WI38 (cell line): ENCODE results near the gene ANTXR1.
A peak's percentile ranks its signal among the peaks of the same experiment; 100 is the strongest.

Experiments used
- H3K4me3 ChIP-seq: 2 replicates; pipeline ENCODE4 v1.5.1; 2011; ENCODE audit warnings: low read depth, mild to moderate bottlenecking, control low read depth, low read length
- TF ChIP-seq, protein P1 (sequence below): IDR thresholded peaks from 2 replicates; pipeline ENCODE4 v1.5.1; 2012; ENCODE audit warnings: low read depth, mild to moderate bottlenecking, control low read depth, low read length

Gene ANTXR1

DNA sequence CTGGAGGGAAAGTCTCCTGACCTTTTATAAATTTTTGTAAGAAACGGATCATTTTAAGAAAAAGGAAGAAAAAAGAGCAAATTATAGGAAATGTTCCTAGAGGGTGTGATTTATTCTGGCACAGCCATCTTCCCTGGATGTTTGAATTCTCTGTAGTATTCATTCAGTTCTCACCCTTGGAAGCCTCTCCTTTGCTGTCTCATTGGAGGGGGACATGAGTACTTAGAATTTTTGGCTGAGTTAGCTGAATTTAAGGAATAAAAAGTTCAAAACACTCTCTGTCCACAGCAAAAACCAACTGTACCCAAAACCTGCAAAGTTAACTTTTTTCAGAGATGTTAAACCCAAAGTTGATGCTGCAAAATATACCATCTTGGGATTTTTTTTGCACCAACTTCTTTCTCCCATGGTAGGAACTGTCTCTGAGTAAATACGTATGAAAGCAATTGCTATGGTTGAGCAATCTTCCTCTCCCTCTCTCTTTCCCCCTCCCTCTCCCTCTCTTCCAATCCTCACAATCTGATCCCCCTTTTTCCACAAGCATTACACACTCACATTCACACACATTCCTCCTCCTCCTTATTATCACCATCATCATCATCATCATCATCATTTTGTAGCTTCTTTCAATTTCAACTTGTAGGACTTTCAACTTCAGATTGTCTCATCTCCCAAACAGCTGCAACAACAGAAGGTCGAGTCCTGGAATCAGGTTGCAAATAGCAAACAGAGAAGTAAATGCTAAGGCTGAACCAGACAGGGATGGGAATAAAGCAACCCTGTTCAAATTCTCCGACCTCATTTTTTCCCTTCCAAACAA lies 190.4 kb downstream of the ANTXR1 start:
- H3K4me3 ChIP-seq = no peak overlapping the region
- TF ChIP-seq, protein P1, sequence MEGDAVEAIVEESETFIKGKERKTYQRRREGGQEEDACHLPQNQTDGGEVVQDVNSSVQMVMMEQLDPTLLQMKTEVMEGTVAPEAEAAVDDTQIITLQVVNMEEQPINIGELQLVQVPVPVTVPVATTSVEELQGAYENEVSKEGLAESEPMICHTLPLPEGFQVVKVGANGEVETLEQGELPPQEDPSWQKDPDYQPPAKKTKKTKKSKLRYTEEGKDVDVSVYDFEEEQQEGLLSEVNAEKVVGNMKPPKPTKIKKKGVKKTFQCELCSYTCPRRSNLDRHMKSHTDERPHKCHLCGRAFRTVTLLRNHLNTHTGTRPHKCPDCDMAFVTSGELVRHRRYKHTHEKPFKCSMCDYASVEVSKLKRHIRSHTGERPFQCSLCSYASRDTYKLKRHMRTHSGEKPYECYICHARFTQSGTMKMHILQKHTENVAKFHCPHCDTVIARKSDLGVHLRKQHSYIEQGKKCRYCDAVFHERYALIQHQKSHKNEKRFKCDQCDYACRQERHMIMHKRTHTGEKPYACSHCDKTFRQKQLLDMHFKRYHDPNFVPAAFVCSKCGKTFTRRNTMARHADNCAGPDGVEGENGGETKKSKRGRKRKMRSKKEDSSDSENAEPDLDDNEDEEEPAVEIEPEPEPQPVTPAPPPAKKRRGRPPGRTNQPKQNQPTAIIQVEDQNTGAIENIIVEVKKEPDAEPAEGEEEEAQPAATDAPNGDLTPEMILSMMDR = no peak

DNA sequence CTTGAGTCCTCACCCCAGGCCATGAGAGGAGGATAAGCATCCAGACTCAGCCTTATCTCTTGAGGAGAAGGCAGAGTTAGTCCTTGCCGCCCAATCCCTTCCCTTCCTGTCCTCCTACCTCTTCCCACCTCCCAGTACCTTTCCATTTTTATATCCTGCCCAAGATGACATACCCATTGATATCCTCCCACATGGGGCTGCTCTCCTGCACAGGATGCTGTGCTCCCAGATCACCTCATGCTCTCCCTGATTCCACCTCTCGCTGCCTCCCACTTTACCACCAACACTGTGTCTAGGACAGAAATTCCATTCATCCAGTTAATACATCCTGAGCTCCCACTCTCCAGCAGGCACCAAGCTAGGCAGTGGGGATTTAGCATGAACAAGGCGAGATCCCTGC lies 191.7 kb downstream of the ANTXR1 start:
- H3K4me3 ChIP-seq = no peak overlapping the region
- TF ChIP-seq, protein P1 = no peak

DNA sequence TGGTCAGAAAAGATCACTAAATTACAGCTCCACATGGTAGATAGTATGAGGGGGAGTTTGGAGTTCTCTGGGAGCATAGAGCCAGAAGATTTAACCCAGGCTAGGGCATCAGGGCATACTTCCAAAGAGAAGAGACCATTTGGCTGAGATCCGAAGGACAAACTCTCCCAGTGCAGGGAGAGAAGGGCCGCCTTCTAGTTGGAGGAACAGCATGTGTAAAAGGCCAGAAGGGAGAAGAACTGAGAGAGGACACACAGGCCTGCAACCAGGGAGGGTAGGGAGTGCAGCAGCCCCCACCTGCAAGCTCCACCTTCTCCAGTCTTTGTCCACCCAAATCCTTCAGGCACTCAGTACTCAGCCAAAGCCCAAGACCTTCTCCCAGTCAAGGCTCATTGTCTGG lies 192.1 kb downstream of the ANTXR1 start:
- TF ChIP-seq, protein P1 = no peak
- H3K4me3 ChIP-seq = no peak overlapping the region

DNA sequence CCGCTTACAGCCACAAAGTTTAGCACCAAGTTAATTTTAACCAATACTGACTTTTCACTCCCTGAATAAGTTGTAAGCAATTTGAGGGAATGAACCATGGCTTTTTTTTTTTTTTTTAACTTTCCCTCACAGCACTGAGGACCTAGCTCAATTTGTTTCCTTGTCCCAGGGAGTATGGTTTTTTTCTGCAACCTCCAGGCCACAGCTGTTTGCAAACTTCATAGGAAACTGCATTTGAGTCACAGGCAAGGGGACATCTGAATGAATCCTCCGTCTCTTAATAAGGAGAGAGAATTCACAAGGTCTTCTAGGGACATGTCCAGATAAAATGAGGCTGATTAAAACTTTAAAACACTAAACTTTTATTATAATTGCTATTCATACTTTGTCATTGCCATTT lies 192.5 kb downstream of the ANTXR1 start:
- H3K4me3 ChIP-seq = no peak overlapping the region
- TF ChIP-seq, protein P1 = no peak

DNA sequence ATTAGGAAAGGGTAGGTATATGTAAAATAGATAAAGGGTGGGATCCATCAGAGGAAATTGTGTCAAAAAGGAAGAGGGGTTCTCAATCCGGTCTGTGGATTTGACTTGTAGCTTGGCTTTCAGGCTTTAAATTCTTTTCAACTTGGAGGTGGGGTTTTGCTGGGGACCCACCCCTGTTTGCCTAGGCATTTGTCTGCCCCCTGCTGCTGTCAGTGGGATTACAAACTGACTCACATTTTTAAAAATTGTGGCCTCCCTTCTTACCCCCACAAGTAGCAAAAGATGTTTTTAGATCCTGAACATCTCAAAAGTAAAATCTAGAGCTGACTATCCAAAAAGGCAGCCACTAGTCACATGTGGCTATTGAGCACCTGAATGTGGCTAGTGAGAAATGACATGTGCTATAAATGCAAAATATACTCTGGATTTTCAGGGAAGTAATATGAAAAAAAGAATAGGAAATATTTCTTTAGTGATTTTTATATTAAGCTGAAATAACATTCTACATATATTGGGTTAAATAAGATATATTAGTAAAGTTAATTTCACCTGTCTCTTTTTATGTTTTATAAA lies 195.1 kb downstream of the ANTXR1 start:
- TF ChIP-seq, protein P1 = 0 out of 2 replicates have a peak, but pooled peaks have one; percentile 18
- no peak overlapping the region for H3K4me3 ChIP-seq

DNA sequence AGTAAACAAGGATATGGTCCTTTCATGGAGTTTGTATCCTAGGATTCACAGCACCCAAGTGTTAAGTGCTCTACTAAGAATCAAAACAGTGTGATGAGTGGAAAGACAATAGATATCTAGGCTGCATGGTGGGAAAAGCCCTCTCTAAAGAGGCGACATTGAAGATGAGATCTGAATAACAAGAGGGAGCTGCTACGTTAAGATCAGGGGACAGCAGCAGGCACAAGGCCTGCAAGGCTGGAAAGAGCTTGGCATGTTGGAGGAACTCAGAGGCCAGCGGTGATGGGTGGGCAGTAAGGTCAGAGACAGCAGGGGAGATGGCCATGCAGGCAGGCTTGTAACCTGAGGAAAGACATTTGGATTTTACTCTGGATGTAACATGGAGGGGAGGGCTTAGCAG lies 196.5 kb downstream of the ANTXR1 start:
- TF ChIP-seq, protein P1 = no peak

DNA sequence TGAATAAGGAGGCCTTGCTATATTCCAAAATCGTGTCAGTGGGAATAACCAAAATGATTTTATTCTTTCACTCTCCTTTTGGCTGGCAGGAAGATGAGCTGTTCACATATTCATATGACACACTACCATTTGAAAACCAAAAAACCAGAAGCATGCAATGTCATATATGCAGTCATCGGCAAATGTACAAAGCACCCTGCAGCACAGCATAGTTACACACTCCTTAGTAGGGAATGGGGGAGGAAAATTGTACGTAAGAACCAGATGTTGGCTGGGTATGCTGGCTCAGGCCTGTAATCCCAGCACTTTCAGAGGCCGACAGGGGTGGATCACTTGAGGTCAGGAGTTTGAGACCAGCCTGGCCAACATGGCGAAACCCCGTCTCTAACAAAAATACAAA lies 197.4 kb downstream of the ANTXR1 start:
- TF ChIP-seq, protein P1 = no peak
- H3K4me3 ChIP-seq = no peak overlapping the region

More for the DNA sequence above, 196.5 kb downstream of the ANTXR1 start:
- H3K4me3 ChIP-seq = no peak overlapping the region
